ENCODE results near the gene SHROOM1. TPM values are rescaled to one million over a fixed set of nuclear protein-coding genes. Genes with fewer than 3 reads are reported as not detected.

The SHROOM1 gene
- total and polyA plus RNA-seq, 9 of the 15 experiments (the other 6 are each of a cell fraction or from before 2014, with no cell fraction given) = 0.44 to 26.5 (median 11.9) TPM

GRCh38 chr5:132866342-132867045, 36.0 kb upstream of the SHROOM1 start, which contains the start of the genes GDF9 and UQCRQ (continued):
- TF ChIP-seq EWSR1 (IDR thresholded peaks at IDR 0.05; ENCODE audit: borderline replicate concordance, low read depth, partially characterized antibody) = no peak
- no peak for TF ChIP-seq BRF2 (IDR thresholded peaks at IDR 0.05; ENCODE audit: borderline replicate concordance, insufficient read depth, insufficient read length)
- peak; percentile 15; the same call in 1 of the 2 replicates for TF ChIP-seq BCOR (IDR thresholded peaks at IDR 0.05)
- no peak for TF ChIP-seq POLR3G (IDR thresholded peaks at IDR 0.05; ENCODE audit: extremely low read depth, insufficient read length, insufficient replicate concordance)
- no peak for TF ChIP-seq HDAC8 (tag; IDR thresholded peaks at IDR 0.05)
- TF ChIP-seq ZNF311 (CRISPR knock-in tag; IDR thresholded peaks at IDR 0.05) = no peak
- no peak for TF ChIP-seq ZNF146 (CRISPR knock-in tag; IDR thresholded peaks at IDR 0.05; ENCODE audit: unreplicated experiment)
- no peak for TF ChIP-seq HMG20A (CRISPR knock-in tag; conservative IDR thresholded peaks at IDR 0.05)
- TF ChIP-seq GABPB1 (CRISPR knock-in tag; IDR thresholded peaks at IDR 0.05) = peak; percentile 97
- TF ChIP-seq ZNF124 (CRISPR knock-in tag; IDR thresholded peaks at IDR 0.05) = no peak
- no peak for TF ChIP-seq ZFP1 (CRISPR knock-in tag; IDR thresholded peaks at IDR 0.05)
- TF ChIP-seq ELK1 (CRISPR knock-in tag; IDR thresholded peaks at IDR 0.05) = no peak
- TF ChIP-seq ZKSCAN1 (IDR thresholded peaks at IDR 0.05; ENCODE audit: low read depth, low read length) = peak; percentile 100
- peak; percentile 98 for TF ChIP-seq POLR2AphosphoS5 (IDR thresholded peaks at IDR 0.05; ENCODE audit: control insufficient read depth, insufficient read depth, low read depth, low read length)
- no peak for TF ChIP-seq MBD1 (CRISPR knock-in tag; IDR thresholded peaks at IDR 0.05)
- TF ChIP-seq SMAD3 (CRISPR knock-in tag; conservative IDR thresholded peaks at IDR 0.05) = no peak
- TF ChIP-seq ZNF655 (CRISPR knock-in tag; IDR thresholded peaks at IDR 0.05) = no peak
- no peak for TF ChIP-seq WHSC1 (IDR thresholded peaks at IDR 0.05; ENCODE audit: low read length)
- no peak for TF ChIP-seq CHCHD3 (CRISPR knock-in tag; IDR thresholded peaks at IDR 0.05)
- TF ChIP-seq HES1 (IDR thresholded peaks at IDR 0.05; ENCODE audit: low read depth) = no peak
- TF ChIP-seq ZBTB34 (CRISPR knock-in tag; IDR thresholded peaks at IDR 0.05) = no peak

Data from K562 (cell line).